Gastrocnemius medialis (tissue), 4 donors: ENCODE data around the gene BAK1. TPM values are rescaled to one million over a fixed set of nuclear protein-coding genes. Genes with fewer than 3 reads are reported as not detected.
"Not testable (repeated sequence)": the region's sequence is repeated elsewhere in the genome, so short reads cannot be mapped to it uniquely, and the experiment has no call there.

Experiments
- ATAC-seq, 2 donors: fragments of 150-250 bp; one replicate each; pipeline ENCODE4 v1.9.1; 2016
- DNase-seq, 2 donors: peaks; one replicate each; pipeline ENCODE4 v3.0.0-alpha.2; 2019
- H3K27ac ChIP-seq, 4 donors: fragments of 200-600 bp; sonication (generic); 1 replicate in 1 of 4; 2 replicates in 3 of 4; pipeline ENCODE4 v1.5.1; 2016 to 2018; ENCODE audit warnings: mild to moderate bottlenecking in 2 of 4, moderate library complexity in 1 of 4
- H3K27me3 ChIP-seq, 3 donors: fragments of 200-600 bp; sonication (generic) in 2 of 3; 1 replicate in 1 of 3; 2 replicates in 2 of 3; pipeline versions ENCODE4 v1.5.1 to v1.6.0; 2016 to 2019; ENCODE audit warnings: mild to moderate bottlenecking in 1 of 3, moderate library complexity in 1 of 3
- H3K36me3 ChIP-seq, 2 donors: fragments of 200-600 bp; sonication (generic) in 1 of 2; one replicate each; pipeline ENCODE4 v1.5.1; 2017 to 2018
- H3K4me1 ChIP-seq, 2 donors: fragments of 200-600 bp; sonication (generic) in 1 of 2; one replicate each; pipeline ENCODE4 v1.5.1; 2016 to 2017; ENCODE audit warnings: mild to moderate bottlenecking in 2 of 2
- H3K4me3 ChIP-seq, 4 donors: fragments of 200-600 bp; sonication (generic) in 3 of 4; 1 replicate in 1 of 4; 2 replicates in 3 of 4; pipeline ENCODE4 v1.5.1; 2016 to 2019; ENCODE audit warnings: mild to moderate bottlenecking in 2 of 4
- H3K9me3 ChIP-seq, 3 donors: fragments of 200-600 bp; sonication (generic) in 2 of 3; 1 replicate in 1 of 3; 2 replicates in 2 of 3; pipeline ENCODE4 v1.5.1; 2016 to 2019
- CTCF ChIP-seq, 5 experiments: fragments of 450-650 bp in 3 of 5; fragments of 200-600 bp in 2 of 5; sonication (generic) in 2 of 5; IDR thresholded peaks in 4 of 5; conservative IDR thresholded peaks in 1 of 5; 1 replicate in 4 of 5; 2 replicates in 1 of 5; pipeline ENCODE4 v1.5.1; 2016 to 2019; ENCODE audit warnings: antibody characterized with exemption in 5 of 5, mild to moderate bottlenecking in 3 of 5, moderate library complexity in 3 of 5
- POLR2A ChIP-seq, 2 donors: fragments of 450-650 bp; IDR thresholded peaks; one replicate each; pipeline ENCODE4 v1.6.1; 2017; ENCODE audit warnings: antibody characterized with exemption in 2 of 2, mild to moderate bottlenecking in 2 of 2, moderate library complexity in 2 of 2
- in situ Hi-C, 4 donors: fragments of 200-750 bp; cut with MboI; loops; one replicate each; pipeline versions ENCODE4 v1.15.0 to v1.8.0; 2017; ENCODE audit warnings: low sequenced_read_pairs in 4 of 4
- intact Hi-C: fragments of 100-400 bp; cut with DNase I; formaldehyde crosslinking; loops from one replicate; pipeline ENCODE4 v1.15.1; 2023; ENCODE audit warnings: low total_unique reads
- total RNA-seq, 4 donors: library from RNA; depleted of rRNA; stranded (reverse); fragments of >200 nt; gene quantifications; one replicate each; pipeline versions ENCODE4 v1.1.0 to v1.2.3, GENCODE V29; 2016

The BAK1 gene
- total RNA-seq, 4 donors from 2014 or later: 5.8 to 11.7 (median 8.2) TPM

GRCh38 chr6:33543116-33543515 lies 37.0 kb downstream of the BAK1 start:
- in situ Hi-C loops: no loop called here
- Histone ChIP-seq H3K4me1 (no peaks in the 10 kb centered on the region), H3K4me3 (no peak overlapping the region), H3K36me3 (no peaks in the 10 kb centered on the region), H3K27me3 (no peaks in the 10 kb centered on the region), H3K9me3 (no peaks in the 10 kb centered on the region), H3K27ac (no peak overlapping the region)
- no peak for DNase-seq
- TF ChIP-seq CTCF (IDR thresholded peaks at IDR 0.05 in 4 of 5, conservative IDR thresholded peaks at IDR 0.05 in 1 of 5) (no peak), POLR2A (IDR thresholded peaks at IDR 0.05) (no peak)
- intact Hi-C loops: no loop called here
- no peak for ATAC-seq

- Histone ChIP-seq H3K4me1 (no peaks in the 10 kb centered on the region), H3K27ac (no peak overlapping the region), H3K4me3 (no peak overlapping the region), H3K36me3 (no peaks in the 10 kb centered on the region), H3K9me3 (no peaks in the 10 kb centered on the region), H3K27me3 (no peaks in the 10 kb centered on the region)
- intact Hi-C loops: no loop called here
- TF ChIP-seq POLR2A (IDR thresholded peaks at IDR 0.05) (no peak), CTCF (IDR thresholded peaks at IDR 0.05 in 4 of 5, conservative IDR thresholded peaks at IDR 0.05 in 1 of 5) (no peak)
- no peak for ATAC-seq
- in situ Hi-C loops: no loop called here
- no peak for DNase-seq
These were observed 39.3 kb downstream of the BAK1 start for GRCh38 chr6:33540768-33541167.

DNA sequence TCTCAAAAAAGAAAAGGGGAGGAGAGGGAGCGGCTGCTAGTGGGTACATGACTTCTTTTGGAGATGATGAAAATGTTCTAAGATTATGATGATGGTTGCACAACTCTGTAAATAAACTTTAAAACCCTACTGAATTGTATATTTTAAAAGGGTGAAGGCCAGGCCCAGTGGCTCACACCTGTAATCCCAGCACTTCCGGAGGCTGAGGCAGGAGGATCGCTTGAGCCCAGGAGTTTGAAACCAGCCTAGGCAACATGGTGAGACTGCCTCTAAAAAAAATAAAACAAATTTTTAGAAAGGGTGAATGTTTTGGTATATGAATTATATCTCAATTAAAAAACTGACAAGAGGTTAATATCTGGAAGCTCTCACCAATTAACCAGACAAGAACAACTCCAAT lies 45.4 kb downstream of the BAK1 start:
- in situ Hi-C loops (no loop called here), intact Hi-C loops (no loop called here)
- H3K27ac ChIP-seq: no peak overlapping the region
- ATAC-seq (no peak), DNase-seq (no peak)
- no peaks in the 10 kb centered on the region for H3K27me3 ChIP-seq
- no peak overlapping the region for H3K4me3 ChIP-seq
- H3K4me1 ChIP-seq: no peaks in the 10 kb centered on the region
- H3K36me3 ChIP-seq: no peaks in the 10 kb centered on the region
- TF ChIP-seq CTCF (IDR thresholded peaks at IDR 0.05 in 4 of 5, conservative IDR thresholded peaks at IDR 0.05 in 1 of 5): no peak
- TF ChIP-seq POLR2A (IDR thresholded peaks at IDR 0.05): no peak
- no peaks in the 10 kb centered on the region for H3K9me3 ChIP-seq

DNA sequence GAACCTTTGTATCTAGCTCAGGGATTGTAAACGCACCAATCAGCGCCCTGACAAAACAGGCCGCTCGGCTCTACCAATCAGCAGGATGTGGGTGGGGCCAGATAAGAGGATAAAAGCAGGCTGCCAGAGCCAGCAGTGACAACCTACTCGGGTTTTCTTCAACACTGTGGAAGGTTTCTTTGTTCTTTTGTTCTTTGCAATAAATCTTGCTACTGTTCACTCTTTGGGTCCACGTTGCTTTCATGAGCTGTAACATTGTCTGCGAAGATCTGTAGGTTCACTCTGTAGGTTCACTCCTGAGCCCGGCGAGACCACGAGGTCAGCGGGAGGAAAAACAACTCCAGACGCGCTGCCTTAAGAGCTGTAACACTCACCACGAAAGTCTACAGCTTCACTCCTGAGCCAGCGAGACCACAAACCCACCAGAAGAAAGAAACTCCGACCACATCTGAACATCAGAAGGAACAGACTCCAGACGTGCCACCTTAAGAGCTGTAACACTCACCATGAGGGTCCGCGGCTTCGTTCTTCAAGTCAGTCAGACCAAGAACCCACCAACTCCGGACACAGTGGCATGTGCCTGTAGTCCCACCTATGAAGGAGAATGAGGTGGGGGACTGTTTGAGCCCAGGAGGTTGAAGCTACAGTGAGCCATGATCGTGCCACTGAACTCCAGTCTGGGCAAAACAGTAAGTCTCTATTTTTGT lies 46.8 kb downstream of the BAK1 start:
- ATAC-seq, H3K27me3 ChIP-seq, H3K9me3 ChIP-seq, H3K4me1 ChIP-seq, in situ Hi-C loops, H3K36me3 ChIP-seq, H3K4me3 ChIP-seq, intact Hi-C loops, H3K27ac ChIP-seq, DNase-seq: not testable (repeated sequence)

DNA sequence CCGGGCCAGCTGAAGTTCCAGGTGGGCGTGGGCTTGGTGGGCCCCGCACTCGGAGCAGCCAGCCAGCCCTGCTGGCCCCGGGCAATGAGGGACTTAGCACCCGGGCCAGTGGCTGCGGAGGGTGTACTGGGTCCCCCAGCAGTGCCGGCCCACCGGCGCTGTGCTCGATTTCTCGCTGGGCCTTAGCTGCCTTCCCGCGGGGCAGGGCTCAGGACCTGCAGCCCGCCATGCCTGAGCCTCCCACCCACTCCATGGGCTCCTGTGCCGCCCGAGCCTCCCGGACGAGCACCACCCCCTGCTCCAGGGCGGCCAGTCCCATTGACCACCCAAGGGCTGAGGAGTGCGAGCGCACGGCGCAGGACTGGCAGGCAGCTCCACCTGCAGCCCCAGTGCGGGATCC lies 47.6 kb downstream of the BAK1 start:
- H3K4me1 ChIP-seq, H3K9me3 ChIP-seq, H3K36me3 ChIP-seq, ATAC-seq, intact Hi-C loops, H3K27ac ChIP-seq, DNase-seq, in situ Hi-C loops, H3K4me3 ChIP-seq, H3K27me3 ChIP-seq: not testable (repeated sequence)

DNA sequence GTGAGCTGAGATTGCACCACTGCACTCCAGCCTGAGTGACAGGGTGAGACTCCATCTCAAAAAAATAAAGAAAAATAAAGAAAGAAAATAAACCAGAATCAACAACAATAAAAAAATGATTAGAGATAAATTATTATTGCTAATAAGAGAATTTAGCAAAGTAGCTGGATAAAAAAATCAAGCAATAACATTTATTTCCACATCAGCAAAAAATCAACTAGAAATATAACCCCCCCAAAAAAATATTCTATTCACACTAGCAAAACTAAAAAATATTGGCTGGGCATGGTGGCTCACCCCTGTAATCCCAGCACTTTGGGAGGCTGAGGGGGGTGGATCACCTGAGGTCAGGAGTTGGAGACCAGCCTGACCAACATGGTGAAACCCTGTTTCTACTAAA lies 49.5 kb downstream of the BAK1 start:
- intact Hi-C loops, H3K27me3 ChIP-seq, H3K36me3 ChIP-seq, in situ Hi-C loops, DNase-seq, H3K4me1 ChIP-seq, H3K9me3 ChIP-seq, H3K4me3 ChIP-seq, ATAC-seq, H3K27ac ChIP-seq: not testable (repeated sequence)

Other genes with a start within 250 kb of the BAK1 start
- 1 to 10 TPM in 1 of 4 donors, under 1 TPM in 1, not detected in 2; 0.64 to 1.4 TPM for gene KIFC1, start 188.5 kb downstream of the BAK1 start, total RNA-seq
- gene PHF1, start 169.3 kb downstream of the BAK1 start, total RNA-seq: 10 to 100 TPM; 53.5 to 65.8 (median 62.9) TPM
- gene CUTA, start 162.2 kb downstream of the BAK1 start, total RNA-seq: 100 to 1,000 TPM in 2 of 4 donors, 10 to 100 TPM in 2; 69.9 to 119 (median 93.2) TPM
- 1 to 10 TPM in 3 of 4 donors, under 1 TPM in 1; 0.71 to 2.3 (median 1.3) TPM for gene SYNGAP1, start 160.2 kb downstream of the BAK1 start, total RNA-seq
- 1 to 10 TPM in 2 of 4 donors, under 1 TPM in 2; 0.82 to 2.2 (median 1.2) TPM for gene ZBTB9, start 125.7 kb downstream of the BAK1 start, total RNA-seq
- 1 to 10 TPM; 1.9 to 6.8 (median 4.2) TPM for gene ITPR3, start 41.0 kb upstream of the BAK1 start, total RNA-seq
- 100 to 1,000 TPM in 1 of 4 donors, 10 to 100 TPM in 3; 50.7 to 101 (median 63.5) TPM for gene UQCC2, start 131.4 kb upstream of the BAK1 start, total RNA-seq
- 100 to 1,000 TPM; 287 to 570 (median 348) TPM for gene IP6K3, start 166.6 kb upstream of the BAK1 start, total RNA-seq
- gene LEMD2, start 208.9 kb upstream of the BAK1 start, total RNA-seq: 10 to 100 TPM; 34.1 to 39.1 (median 38.1) TPM
- not detected for gene MLN, start 223.7 kb upstream of the BAK1 start, total RNA-seq